Colonic mucosa (tissue), 4 donors: ENCODE measurements around the gene SLC38A10. TPM values are rescaled to one million over a fixed set of nuclear protein-coding genes. Genes with fewer than 3 reads are reported as not detected.

Experiments used
- DNase-seq: peaks from one replicate; pipeline ENCODE4 v3.0.0-alpha.2; 2020
- H3K27ac ChIP-seq: fragments of 200-600 bp; one replicate; pipeline ENCODE4 v1.8.0; 2021
- H3K27me3 ChIP-seq: fragments of 200-600 bp; one replicate; pipeline ENCODE4 v1.8.0; 2021
- H3K36me3 ChIP-seq: fragments of 200-600 bp; one replicate; pipeline ENCODE4 v1.8.0; 2021
- H3K4me1 ChIP-seq: fragments of 200-600 bp; one replicate; pipeline ENCODE4 v1.8.0; 2021; ENCODE audit warnings: mild to moderate bottlenecking
- H3K4me3 ChIP-seq: fragments of 200-600 bp; one replicate; pipeline ENCODE4 v1.8.0; 2021
- H3K9ac ChIP-seq, 2 donors: one replicate each; pipeline ENCODE4 v1.7.0; 2013; ENCODE audit warnings: control low read depth in 2 of 2, low read depth in 2 of 2, low read length in 2 of 2
- H3K9me3 ChIP-seq: fragments of 200-600 bp; one replicate; pipeline ENCODE4 v1.8.0; 2021
- intact Hi-C: fragments of 100-400 bp; cut with DNase I; formaldehyde crosslinking; loops from one replicate; pipeline ENCODE4 v1.14.1; 2022
- total RNA-seq, 2 donors: library from RNA; stranded (reverse); fragmentation: NEBNext Ultra II Directional in 1 of 2; extraction: Animal tissue kit (Norgen Biotek cat#: 25700) in 1 of 2; gene quantifications; one replicate each; pipeline ENCODE4 v1.2.1, GENCODE V29; 2021
- TF ChIP-seq, protein P1 (sequence below): fragments of 200-600 bp; IDR thresholded peaks from one replicate; pipeline ENCODE4 v1.8.0; 2022; ENCODE audit warnings: antibody characterized with exemption, mild to moderate bottlenecking
- donor health status: healthy.
- donor health status: DM: no; HTN: no; CAD: no.
- donor health status: DM: no; HTN: no; CAD: no.

Gene SLC38A10
- total RNA-seq, 2 donors from 2014 or later: 67.5 to 139 TPM

GRCh38 chr17:81259058-81259605 lies 36.0 kb downstream of the SLC38A10 start:
- no peaks in the 10 kb centered on the region for H3K9me3 ChIP-seq
- H3K27me3 ChIP-seq: no peaks in the 10 kb centered on the region
- H3K36me3 ChIP-seq: peaks cover 39% of the 10 kb centered on the region
- TF ChIP-seq, protein P1, sequence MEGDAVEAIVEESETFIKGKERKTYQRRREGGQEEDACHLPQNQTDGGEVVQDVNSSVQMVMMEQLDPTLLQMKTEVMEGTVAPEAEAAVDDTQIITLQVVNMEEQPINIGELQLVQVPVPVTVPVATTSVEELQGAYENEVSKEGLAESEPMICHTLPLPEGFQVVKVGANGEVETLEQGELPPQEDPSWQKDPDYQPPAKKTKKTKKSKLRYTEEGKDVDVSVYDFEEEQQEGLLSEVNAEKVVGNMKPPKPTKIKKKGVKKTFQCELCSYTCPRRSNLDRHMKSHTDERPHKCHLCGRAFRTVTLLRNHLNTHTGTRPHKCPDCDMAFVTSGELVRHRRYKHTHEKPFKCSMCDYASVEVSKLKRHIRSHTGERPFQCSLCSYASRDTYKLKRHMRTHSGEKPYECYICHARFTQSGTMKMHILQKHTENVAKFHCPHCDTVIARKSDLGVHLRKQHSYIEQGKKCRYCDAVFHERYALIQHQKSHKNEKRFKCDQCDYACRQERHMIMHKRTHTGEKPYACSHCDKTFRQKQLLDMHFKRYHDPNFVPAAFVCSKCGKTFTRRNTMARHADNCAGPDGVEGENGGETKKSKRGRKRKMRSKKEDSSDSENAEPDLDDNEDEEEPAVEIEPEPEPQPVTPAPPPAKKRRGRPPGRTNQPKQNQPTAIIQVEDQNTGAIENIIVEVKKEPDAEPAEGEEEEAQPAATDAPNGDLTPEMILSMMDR: no peak
- H3K9ac ChIP-seq: no peak overlapping the region
- intact Hi-C loops: no loop called here
- no peak overlapping the region for H3K27ac ChIP-seq
- H3K4me3 ChIP-seq: no peak overlapping the region
- no peak for DNase-seq
- peaks cover 15% of the 10 kb centered on the region for H3K4me1 ChIP-seq

DNA sequence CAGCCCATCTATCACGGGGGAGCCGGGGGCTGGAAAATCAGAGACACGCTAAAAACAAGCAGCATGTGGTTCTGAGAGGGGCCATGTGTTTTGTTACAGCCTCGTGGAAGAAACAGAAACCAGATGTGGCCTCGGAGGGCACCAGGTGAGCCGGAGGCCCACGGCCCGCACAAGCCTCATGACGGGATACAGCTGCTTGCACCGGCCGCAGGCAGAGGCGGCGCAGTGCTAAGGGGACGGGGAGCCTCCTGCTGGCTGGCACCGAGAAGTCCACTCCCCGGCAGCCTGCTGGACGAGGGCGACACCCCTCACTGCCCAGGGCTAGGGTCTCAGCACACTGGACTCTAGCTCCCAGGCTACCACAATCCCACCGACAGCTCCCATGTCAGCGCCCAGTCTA lies 36.8 kb downstream of the SLC38A10 start:
- no peak for DNase-seq
- TF ChIP-seq, protein P1: no peak
- H3K4me3 ChIP-seq: no peak overlapping the region
- H3K27ac ChIP-seq: no peak overlapping the region
- H3K36me3 ChIP-seq: peaks cover 30% of the 10 kb centered on the region
- no peaks in the 10 kb centered on the region for H3K27me3 ChIP-seq
- H3K9me3 ChIP-seq: no peaks in the 10 kb centered on the region
- no peak overlapping the region for H3K9ac ChIP-seq
- peaks cover 15% of the 10 kb centered on the region for H3K4me1 ChIP-seq
- intact Hi-C loops: no loop called here

- H3K4me1 ChIP-seq: peaks cover 21% of the 10 kb centered on the region
- TF ChIP-seq, protein P1: no peak
- no peak overlapping the region for H3K27ac ChIP-seq
- H3K36me3 ChIP-seq: peaks cover 26% of the 10 kb centered on the region
- no peak overlapping the region for H3K4me3 ChIP-seq
- intact Hi-C loops: no loop called here
- no peak overlapping the region for H3K9ac ChIP-seq
- H3K27me3 ChIP-seq: no peaks in the 10 kb centered on the region
- H3K9me3 ChIP-seq: no peaks in the 10 kb centered on the region
- no peak for DNase-seq
Measured at GRCh38 chr17:81257533-81257932, 37.6 kb downstream of the SLC38A10 start.

DNA sequence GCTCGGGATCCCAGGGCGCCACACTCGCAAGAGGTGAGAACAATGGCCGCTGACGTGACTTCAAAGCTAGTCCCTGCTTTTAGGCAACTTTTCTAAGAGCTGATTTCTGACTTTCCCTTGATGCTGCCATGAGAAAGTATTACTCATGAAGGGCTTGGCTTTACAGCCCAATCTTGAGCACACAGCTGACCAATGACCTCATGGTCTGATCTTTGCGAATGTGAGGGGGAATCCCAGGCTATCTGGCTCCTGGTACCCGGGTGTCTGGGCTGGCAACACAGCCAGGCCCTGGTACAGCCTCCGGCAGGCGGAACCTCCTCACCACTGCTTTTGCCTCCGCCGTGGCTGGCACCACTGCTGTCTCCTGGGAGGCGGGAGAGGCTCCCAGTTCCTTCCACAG lies 38.5 kb downstream of the SLC38A10 start:
- H3K27me3 ChIP-seq: no peaks in the 10 kb centered on the region
- peaks cover 30% of the 10 kb centered on the region for H3K4me1 ChIP-seq
- no peak overlapping the region for H3K9ac ChIP-seq
- H3K36me3 ChIP-seq: peaks cover 22% of the 10 kb centered on the region
- no peak for DNase-seq
- no peak overlapping the region for H3K4me3 ChIP-seq
- no peaks in the 10 kb centered on the region for H3K9me3 ChIP-seq
- no peak overlapping the region for H3K27ac ChIP-seq
- TF ChIP-seq, protein P1: no peak
- intact Hi-C loops: no loop called here

DNA sequence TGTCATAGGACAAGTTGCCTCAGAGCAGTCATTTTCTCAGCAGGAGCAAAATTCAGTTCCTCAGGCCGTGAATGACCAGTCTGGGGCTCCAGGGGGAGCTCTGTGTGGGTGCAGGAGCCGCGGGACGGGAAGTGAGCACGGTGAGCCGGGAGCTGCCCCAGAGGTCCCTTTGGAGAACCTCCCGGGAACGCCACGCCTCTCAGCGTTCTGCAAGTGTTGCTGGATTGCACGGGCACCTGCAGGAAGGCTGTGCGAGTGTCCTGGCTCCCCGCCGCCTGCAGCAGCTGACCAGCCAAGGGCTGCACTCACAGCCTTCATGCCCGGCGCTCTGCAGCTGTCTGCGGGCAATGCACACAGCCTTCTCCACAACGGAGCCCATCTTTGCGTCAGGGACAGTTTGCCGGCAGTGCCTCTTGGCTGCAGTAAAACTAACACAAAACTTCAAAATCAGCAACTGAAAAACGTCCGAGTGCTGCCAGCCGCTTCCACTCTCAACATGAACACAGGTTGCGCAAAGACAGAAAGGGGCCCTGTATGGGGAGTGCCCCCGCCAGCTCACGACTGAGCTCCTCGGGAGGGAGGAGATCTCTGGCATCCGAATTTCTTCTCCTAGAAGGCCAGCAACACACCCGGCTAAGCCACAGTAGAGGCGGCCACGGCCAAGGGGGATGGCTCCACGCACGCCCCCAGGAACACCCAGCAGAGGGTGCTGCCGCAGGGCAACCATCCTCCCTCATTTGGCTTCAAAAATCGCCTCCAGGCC lies 40.0 kb downstream of the SLC38A10 start:
- H3K4me1 ChIP-seq: peaks cover 41% of the 10 kb centered on the region
- TF ChIP-seq, protein P1: peak; percentile 31
- H3K27ac ChIP-seq: peak overlapping the region; percentile 12
- H3K36me3 ChIP-seq: peaks cover 14% of the 10 kb centered on the region
- no peaks in the 10 kb centered on the region for H3K9me3 ChIP-seq
- H3K9ac ChIP-seq: peak overlapping the region in 1 of 2 donors; percentile 2
- H3K27me3 ChIP-seq: no peaks in the 10 kb centered on the region
- intact Hi-C loops: loop anchor here (5.0 kb wide), 1 partner anchor 347 kb away; no protein-coding TSS in a partner anchor
- peak; percentile 90 for DNase-seq
- H3K4me3 ChIP-seq: no peak overlapping the region
